Measurements from ENCODE around the gene EFEMP2.
A peak's percentile ranks its signal among the peaks of the same experiment; 100 is the strongest.

Gene EFEMP2

DNA sequence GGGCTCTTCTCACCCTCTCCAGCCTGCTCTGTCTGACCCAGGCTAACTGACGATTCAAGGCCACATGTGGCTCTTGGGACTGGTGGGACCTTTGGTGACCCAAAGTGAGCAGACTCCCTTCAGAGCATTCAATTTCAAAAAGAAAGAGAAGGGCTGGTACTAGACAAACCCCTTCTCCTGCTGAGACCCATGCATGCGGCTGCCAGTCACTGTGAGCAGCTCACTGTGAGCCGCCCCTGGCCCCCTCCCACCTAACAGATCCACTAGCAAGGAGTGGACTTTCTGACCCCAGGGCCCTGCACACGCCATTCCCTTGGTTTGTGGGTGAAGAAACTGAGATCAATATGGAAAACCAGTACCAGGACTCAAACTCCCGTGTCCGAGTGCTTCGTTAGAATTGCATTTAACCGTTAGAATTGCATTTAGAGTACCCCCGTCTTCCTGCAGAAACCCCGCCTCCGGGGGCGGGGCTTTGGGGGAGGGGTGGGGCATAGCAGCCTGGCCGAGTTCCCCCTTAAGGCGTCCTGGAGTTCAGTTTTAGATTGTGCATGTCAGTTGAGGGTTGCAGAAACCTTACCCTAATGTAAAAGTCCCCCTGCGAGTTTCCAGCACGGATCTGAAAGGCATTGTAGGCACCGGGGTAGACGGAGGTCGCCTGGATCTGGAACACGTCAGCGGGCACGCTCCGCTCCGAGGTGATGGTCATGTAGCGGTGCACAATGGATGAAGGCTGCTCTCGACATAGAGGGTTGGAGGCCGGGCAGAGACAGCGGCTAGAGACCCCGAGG, 5.1 kb downstream of the EFEMP2 start:
- Histone ChIP-seq H3K36me3 (ENCODE audit: insufficient read depth, insufficient read length, low read length) (peaks cover 86% of the 10 kb centered on the region), H3K27me3 (ENCODE audit: insufficient read depth, insufficient read length) (no peaks in the 10 kb centered on the region), H3K9ac (ENCODE audit: insufficient read length, low read depth) (peak overlapping the region; percentile 24), H3K4me1 (ENCODE audit: insufficient read depth, insufficient read length) (peaks cover 36% of the 10 kb centered on the region), H3K4me3 (ENCODE audit: insufficient read length, low read depth) (no peak overlapping the region), H3K9me3 (ENCODE audit: insufficient read depth, low read length) (no peaks in the 10 kb centered on the region)
- DNase-seq (ENCODE audit: low read depth, low spot score) = no peak
- TF ChIP-seq ZNF274 (IDR thresholded peaks at IDR 0.05; ENCODE audit: low read depth, low read length) (no peak), SUZ12 (IDR thresholded peaks at IDR 0.05; ENCODE audit: extremely low read depth, insufficient read depth, insufficient read length) (no peak)

DNA sequence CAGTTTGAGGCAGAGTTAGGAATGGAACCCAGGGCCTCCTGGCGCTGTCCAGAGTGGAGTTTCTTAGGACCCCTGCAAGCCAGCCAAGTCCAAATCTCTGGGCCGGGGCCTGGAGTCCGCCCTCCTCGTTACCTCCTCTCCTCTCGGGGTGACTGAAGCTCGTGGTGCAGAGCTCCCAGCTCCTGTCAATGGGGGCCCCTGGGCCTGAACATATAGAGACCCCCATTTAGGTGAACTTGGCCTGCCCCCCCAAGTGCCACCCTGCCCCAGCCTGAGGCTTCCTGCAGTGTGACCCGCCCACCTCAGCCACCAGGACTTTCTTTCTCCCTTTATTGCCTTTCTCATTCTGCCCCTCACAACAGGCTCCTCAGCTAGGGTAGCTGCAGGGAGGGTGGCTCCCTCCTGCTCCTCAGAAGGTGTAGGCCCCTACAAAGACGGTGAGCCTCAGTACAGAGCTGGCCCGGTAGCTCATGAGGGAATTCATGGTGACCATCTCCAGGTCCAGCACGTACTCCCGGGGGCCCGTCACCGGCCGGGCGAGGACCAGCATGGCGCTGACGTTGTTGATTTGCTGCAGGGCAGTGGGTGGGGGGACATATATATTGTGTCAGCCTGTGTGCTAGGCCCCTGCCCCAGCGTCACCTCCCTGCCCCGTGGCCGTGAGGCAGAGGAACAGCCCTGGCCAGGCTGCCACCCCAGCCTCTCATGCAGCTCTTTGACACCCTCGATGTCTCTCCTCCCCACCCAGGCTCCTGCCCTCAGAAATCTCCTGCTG, 5.9 kb downstream of the EFEMP2 start:
- peaks cover 94% of the 10 kb centered on the region for H3K36me3 ChIP-seq (ENCODE audit: insufficient read depth, insufficient read length, low read length)
- no peak for DNase-seq (ENCODE audit: low read depth, low spot score)

DNA sequence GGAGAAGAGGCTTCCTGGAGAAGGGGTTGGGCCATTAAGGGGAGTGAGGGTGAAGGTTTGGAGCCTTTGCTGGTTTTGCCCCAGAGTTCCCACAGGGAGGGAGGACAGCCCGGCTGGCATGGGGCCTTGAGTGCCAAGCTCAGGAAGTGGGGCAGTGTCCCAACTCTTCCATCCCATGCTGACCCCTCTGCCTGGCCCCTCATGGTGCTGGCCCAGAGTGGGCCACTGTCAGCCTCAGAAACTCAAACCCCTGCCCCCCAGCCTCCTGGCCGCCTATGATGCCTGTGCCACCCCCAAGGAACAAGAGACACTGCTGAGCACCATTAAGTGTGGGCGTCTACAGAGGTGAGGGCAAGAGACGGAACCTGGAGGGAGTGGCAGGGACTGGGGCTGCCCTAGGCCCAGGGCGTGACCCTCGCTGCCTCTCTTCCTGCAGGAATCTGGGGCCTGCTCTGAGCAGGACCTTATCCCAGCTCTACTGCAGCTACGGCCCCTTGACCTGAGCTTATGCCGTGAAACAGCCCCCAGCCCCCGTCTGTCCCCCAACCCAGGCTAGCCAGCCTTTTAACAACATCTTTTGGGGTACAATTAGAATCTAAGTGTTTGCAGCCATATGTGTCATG, 6.9 kb downstream of the EFEMP2 start:
- no peak for DNase-seq (ENCODE audit: low read depth, low spot score)
- TF ChIP-seq YY1 (IDR thresholded peaks at IDR 0.05; ENCODE audit: insufficient read depth, insufficient read length) = no peak
- no peak for TF ChIP-seq SUZ12 (IDR thresholded peaks at IDR 0.05; ENCODE audit: extremely low read depth, insufficient read depth, insufficient read length)
- no peak for TF ChIP-seq ZNF274 (IDR thresholded peaks at IDR 0.05; ENCODE audit: low read depth, low read length)
- no peaks in the 10 kb centered on the region for H3K27me3 ChIP-seq (ENCODE audit: insufficient read depth, insufficient read length)

More for the DNA sequence above, 5.9 kb downstream of the EFEMP2 start:
- Histone ChIP-seq H3K9ac (ENCODE audit: insufficient read length, low read depth) (peak overlapping the region; percentile 24), H3K4me1 (ENCODE audit: insufficient read depth, insufficient read length) (peaks cover 41% of the 10 kb centered on the region), H3K9me3 (ENCODE audit: insufficient read depth, low read length) (no peaks in the 10 kb centered on the region), H3K27me3 (ENCODE audit: insufficient read depth, insufficient read length) (no peaks in the 10 kb centered on the region), H3K4me3 (ENCODE audit: insufficient read length, low read depth) (no peak overlapping the region)
- no peak for TF ChIP-seq SUZ12 (IDR thresholded peaks at IDR 0.05; ENCODE audit: extremely low read depth, insufficient read depth, insufficient read length)
- TF ChIP-seq YY1 (IDR thresholded peaks at IDR 0.05; ENCODE audit: insufficient read depth, insufficient read length) = no peak
- TF ChIP-seq ZNF274 (IDR thresholded peaks at IDR 0.05; ENCODE audit: low read depth, low read length) = no peak

DNA sequence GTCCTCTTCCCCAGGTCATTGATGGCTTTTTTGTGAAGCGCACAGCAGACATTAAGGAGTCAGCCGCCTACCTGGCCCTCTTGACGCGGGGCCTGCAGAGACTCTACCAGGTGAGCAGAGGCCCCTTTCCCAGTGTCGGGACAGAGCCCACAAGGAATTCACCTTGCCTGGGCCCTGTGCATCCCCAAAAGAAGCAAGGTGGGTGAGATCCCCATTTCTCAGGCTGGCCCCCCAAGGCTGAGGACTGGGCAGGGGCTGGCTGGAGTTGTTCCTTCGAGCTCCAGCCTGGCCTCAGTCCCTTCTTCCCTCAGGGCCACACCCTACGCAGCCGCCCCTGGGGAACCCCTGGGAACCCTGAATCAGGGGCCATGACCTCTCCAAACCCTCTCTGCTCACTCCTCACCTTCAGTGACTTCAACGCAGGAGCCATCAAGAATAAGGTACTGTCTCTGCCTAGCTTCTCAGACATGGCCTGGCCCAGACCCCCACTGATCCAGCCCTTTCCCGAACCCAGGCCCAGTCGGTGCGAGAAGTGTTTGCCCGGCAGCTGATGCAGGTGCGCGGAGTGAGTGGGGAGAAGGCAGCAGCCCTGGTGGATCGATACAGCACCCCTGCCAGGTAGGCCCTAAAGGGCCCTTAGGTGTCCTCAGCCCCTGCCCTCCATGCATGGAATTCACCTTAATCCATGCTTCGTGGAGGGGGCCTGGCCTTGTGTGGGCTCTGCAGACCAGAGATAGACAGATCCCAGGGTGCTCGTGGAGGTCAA, 7.7 kb downstream of the EFEMP2 start:
- peaks cover 81% of the 10 kb centered on the region for H3K36me3 ChIP-seq (ENCODE audit: insufficient read depth, insufficient read length, low read length)
- TF ChIP-seq YY1 (IDR thresholded peaks at IDR 0.05; ENCODE audit: insufficient read depth, insufficient read length) (no peak), ZNF274 (IDR thresholded peaks at IDR 0.05; ENCODE audit: low read depth, low read length) (no peak), SUZ12 (IDR thresholded peaks at IDR 0.05; ENCODE audit: extremely low read depth, insufficient read depth, insufficient read length) (no peak)
- H3K27me3 ChIP-seq (ENCODE audit: insufficient read depth, insufficient read length) = no peaks in the 10 kb centered on the region
- no peaks in the 10 kb centered on the region for H3K9me3 ChIP-seq (ENCODE audit: insufficient read depth, low read length)
- H3K4me3 ChIP-seq (ENCODE audit: insufficient read length, low read depth) = no peak overlapping the region
- no peak for DNase-seq (ENCODE audit: low read depth, low spot score)
- no peak overlapping the region for H3K9ac ChIP-seq (ENCODE audit: insufficient read length, low read depth)
- H3K4me1 ChIP-seq (ENCODE audit: insufficient read depth, insufficient read length) = peaks cover 28% of the 10 kb centered on the region

More for the DNA sequence above, 6.9 kb downstream of the EFEMP2 start:
- H3K4me3 ChIP-seq (ENCODE audit: insufficient read length, low read depth) = no peak overlapping the region
- no peak overlapping the region for H3K9ac ChIP-seq (ENCODE audit: insufficient read length, low read depth)
- H3K36me3 ChIP-seq (ENCODE audit: insufficient read depth, insufficient read length, low read length) = peaks cover 89% of the 10 kb centered on the region
- H3K4me1 ChIP-seq (ENCODE audit: insufficient read depth, insufficient read length) = peaks cover 33% of the 10 kb centered on the region
- H3K9me3 ChIP-seq (ENCODE audit: insufficient read depth, low read length) = no peaks in the 10 kb centered on the region

GRCh38 chr11:65863889-65864705, 8.5 kb downstream of the EFEMP2 start:
- Histone ChIP-seq H3K4me1 (ENCODE audit: insufficient read depth, insufficient read length) (peaks cover 28% of the 10 kb centered on the region), H3K9me3 (ENCODE audit: insufficient read depth, low read length) (no peaks in the 10 kb centered on the region), H3K36me3 (ENCODE audit: insufficient read depth, insufficient read length, low read length) (peaks cover 73% of the 10 kb centered on the region), H3K4me3 (ENCODE audit: insufficient read length, low read depth) (no peak overlapping the region), H3K9ac (ENCODE audit: insufficient read length, low read depth) (no peak overlapping the region), H3K27me3 (ENCODE audit: insufficient read depth, insufficient read length) (no peaks in the 10 kb centered on the region)
- TF ChIP-seq SUZ12 (IDR thresholded peaks at IDR 0.05; ENCODE audit: extremely low read depth, insufficient read depth, insufficient read length) (no peak), ZNF274 (IDR thresholded peaks at IDR 0.05; ENCODE audit: low read depth, low read length) (no peak), YY1 (IDR thresholded peaks at IDR 0.05; ENCODE audit: insufficient read depth, insufficient read length) (no peak)
- no peak for DNase-seq (ENCODE audit: low read depth, low spot score)
